NB4 (cell line): ENCODE data around the gene CIAO2B.

ENCODE experiments used
- POLR2A ChIP-seq: IDR thresholded peaks from 2 replicates; pipeline ENCODE4 v1.6.1; 2011; ENCODE audit warnings: mild to moderate bottlenecking; ENCODE audit not compliant: insufficient read length; ENCODE audit errors: extremely low read depth
- TF ChIP-seq, protein P1 (sequence below): IDR thresholded peaks from one replicate; pipeline ENCODE4 v1.5.1; 2012; ENCODE audit warnings: low read depth, low read length

DNA sequence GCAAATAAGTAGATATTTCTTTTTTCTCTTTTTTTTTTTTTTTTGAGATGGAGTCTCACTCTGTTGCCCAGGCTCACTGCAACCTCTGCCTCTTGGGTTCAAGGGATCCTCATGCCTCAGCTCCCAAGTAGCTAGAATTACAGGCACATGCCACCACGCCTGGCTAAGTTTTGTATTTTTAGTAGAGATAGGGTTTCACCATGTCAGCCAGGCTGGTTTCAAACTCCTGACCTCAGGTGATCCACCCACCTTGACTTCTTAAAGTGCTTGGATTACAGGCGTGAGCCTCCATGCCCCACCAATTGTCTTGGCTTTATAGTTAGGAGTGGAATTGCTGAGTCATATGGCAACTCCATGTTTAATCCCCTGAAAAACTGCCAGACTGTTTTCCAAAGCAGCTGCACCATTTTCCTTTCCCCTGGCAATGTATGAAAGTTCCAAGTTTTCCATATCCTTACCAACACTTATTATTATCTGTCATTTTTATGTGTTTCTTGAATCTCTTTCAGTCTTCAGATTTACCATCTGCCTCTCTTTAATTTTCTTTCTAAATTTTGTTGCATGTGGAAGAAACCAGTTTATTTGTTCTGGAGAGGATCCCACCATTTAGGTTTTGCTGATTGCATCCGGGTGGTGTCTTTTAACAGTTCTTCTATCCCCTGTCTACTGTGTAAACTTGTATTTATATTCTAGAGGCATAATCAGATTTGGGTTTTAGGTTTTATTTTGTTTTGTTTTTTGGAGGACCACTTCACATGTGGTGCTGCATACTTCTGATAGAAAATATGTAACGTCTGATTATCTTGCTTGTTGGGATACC lies 17.0 kb upstream of the CIAO2B start:
- TF ChIP-seq, protein P1, sequence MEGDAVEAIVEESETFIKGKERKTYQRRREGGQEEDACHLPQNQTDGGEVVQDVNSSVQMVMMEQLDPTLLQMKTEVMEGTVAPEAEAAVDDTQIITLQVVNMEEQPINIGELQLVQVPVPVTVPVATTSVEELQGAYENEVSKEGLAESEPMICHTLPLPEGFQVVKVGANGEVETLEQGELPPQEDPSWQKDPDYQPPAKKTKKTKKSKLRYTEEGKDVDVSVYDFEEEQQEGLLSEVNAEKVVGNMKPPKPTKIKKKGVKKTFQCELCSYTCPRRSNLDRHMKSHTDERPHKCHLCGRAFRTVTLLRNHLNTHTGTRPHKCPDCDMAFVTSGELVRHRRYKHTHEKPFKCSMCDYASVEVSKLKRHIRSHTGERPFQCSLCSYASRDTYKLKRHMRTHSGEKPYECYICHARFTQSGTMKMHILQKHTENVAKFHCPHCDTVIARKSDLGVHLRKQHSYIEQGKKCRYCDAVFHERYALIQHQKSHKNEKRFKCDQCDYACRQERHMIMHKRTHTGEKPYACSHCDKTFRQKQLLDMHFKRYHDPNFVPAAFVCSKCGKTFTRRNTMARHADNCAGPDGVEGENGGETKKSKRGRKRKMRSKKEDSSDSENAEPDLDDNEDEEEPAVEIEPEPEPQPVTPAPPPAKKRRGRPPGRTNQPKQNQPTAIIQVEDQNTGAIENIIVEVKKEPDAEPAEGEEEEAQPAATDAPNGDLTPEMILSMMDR = no peak
- no peak for TF ChIP-seq POLR2A
